Measurements from ENCODE around the gene EFNA5. TPM values are rescaled to one million over a fixed set of nuclear protein-coding genes. Genes with fewer than 3 reads are reported as not detected.

Gene EFNA5
- total and polyA plus RNA-seq, 2 donors from 2014 or later = 5.9 to 54.4 TPM

- Histone ChIP-seq H3K4me1 (ENCODE audit: control insufficient read depth in 2 of 3, insufficient read depth in 2 of 3, low read depth in 1 of 3, low read length in 3 of 3) (peaks cover 9 to 10% (median 10%) of the 10 kb centered on the region in 3 donors), H3K4me3 (ENCODE audit: low read length in 3 of 3) (no peak overlapping the region), H3K9ac (ENCODE audit: low read length in 3 of 3) (no peak overlapping the region), H3K27ac (ENCODE audit: low read depth in 2 of 2, low read length in 2 of 2) (peak overlapping the region in 1 of 2 donors; percentile 8), H3K36me3 (ENCODE audit: control insufficient read depth in 2 of 3, insufficient read depth in 3 of 3, low read length in 3 of 3) (no peaks in the 10 kb centered on the region), H3K27me3 (ENCODE audit: control insufficient read depth, insufficient read depth, low read length) (no peaks in the 10 kb centered on the region), H3K9me3 (ENCODE audit: control insufficient read depth in 2 of 3, insufficient read depth in 1 of 3, low read length in 3 of 3) (no peaks in the 10 kb centered on the region)
- TF ChIP-seq CTCF (IDR thresholded peaks at IDR 0.05; ENCODE audit: borderline replicate concordance, extremely low read depth, insufficient read depth) = no peak
- intact Hi-C loops (cut with DNase I) = no loop called here
- FAIRE-seq (no peak), DNase-seq (no peak)
Measured at GRCh38 chr5:107469064-107469463, 201.7 kb downstream of the EFNA5 start.

- DNase-seq (no peak), FAIRE-seq (no peak)
- no peaks in the 10 kb centered on the region for H3K36me3 ChIP-seq (ENCODE audit: control insufficient read depth in 2 of 3, insufficient read depth in 3 of 3, low read length in 3 of 3)
- no peak overlapping the region for H3K4me3 ChIP-seq (ENCODE audit: low read length in 3 of 3)
- H3K27me3 ChIP-seq (ENCODE audit: control insufficient read depth, insufficient read depth, low read length) = no peaks in the 10 kb centered on the region
- no peak overlapping the region for H3K9ac ChIP-seq (ENCODE audit: low read length in 3 of 3)
- TF ChIP-seq CTCF (IDR thresholded peaks at IDR 0.05; ENCODE audit: borderline replicate concordance, extremely low read depth, insufficient read depth) = no peak
- H3K4me1 ChIP-seq (ENCODE audit: control insufficient read depth in 2 of 3, insufficient read depth in 2 of 3, low read depth in 1 of 3, low read length in 3 of 3) = peaks cover 10 to 11% (median 10%) of the 10 kb centered on the region in 3 donors
- intact Hi-C loops (cut with DNase I) = no loop called here
- no peaks in the 10 kb centered on the region for H3K9me3 ChIP-seq (ENCODE audit: control insufficient read depth in 2 of 3, insufficient read depth in 1 of 3, low read length in 3 of 3)
- H3K27ac ChIP-seq (ENCODE audit: low read depth in 2 of 2, low read length in 2 of 2) = no peak overlapping the region
Measured at GRCh38 chr5:107468276-107468675, 202.5 kb downstream of the EFNA5 start.

GRCh38 chr5:107467137-107467932 lies 203.4 kb downstream of the EFNA5 start:
- DNase-seq = peak in 1 of 5 donors; percentile 39
- Histone ChIP-seq H3K27ac (ENCODE audit: low read depth in 2 of 2, low read length in 2 of 2) (no peak overlapping the region), H3K4me1 (ENCODE audit: control insufficient read depth in 2 of 3, insufficient read depth in 2 of 3, low read depth in 1 of 3, low read length in 3 of 3) (peaks cover 10 to 11% (median 10%) of the 10 kb centered on the region in 3 donors), H3K4me3 (ENCODE audit: low read length in 3 of 3) (no peak overlapping the region), H3K9me3 (ENCODE audit: control insufficient read depth in 2 of 3, insufficient read depth in 1 of 3, low read length in 3 of 3) (no peaks in the 10 kb centered on the region), H3K36me3 (ENCODE audit: control insufficient read depth in 2 of 3, insufficient read depth in 3 of 3, low read length in 3 of 3) (no peaks in the 10 kb centered on the region), H3K27me3 (ENCODE audit: control insufficient read depth, insufficient read depth, low read length) (no peaks in the 10 kb centered on the region), H3K9ac (ENCODE audit: low read length in 3 of 3) (no peak overlapping the region)
- intact Hi-C loops (cut with DNase I) = no loop called here
- TF ChIP-seq CTCF (IDR thresholded peaks at IDR 0.05; ENCODE audit: borderline replicate concordance, extremely low read depth, insufficient read depth) = no peak
- no peak for FAIRE-seq

Measured in kidney (tissue), 14 donors.